ENCODE measurements around the gene EFNA5.

DNA sequence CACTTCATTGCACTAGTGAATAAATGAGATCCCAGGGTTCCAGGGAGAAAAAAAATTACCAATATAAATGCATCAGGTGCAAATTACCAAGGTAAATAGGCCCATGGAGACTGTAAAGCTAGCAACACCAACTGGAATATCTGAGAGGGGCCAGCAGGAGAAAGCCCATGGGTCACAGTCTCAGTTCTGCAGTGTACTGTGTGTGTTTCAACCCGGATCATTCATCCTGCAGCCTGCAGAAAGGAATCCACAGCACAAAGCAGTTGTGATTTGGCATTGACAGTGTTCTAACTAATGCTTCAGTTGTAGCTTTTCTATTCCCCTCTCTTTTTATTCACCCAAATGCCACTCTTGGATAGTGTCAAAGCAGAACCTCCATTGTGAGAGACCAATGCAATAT is 171.0 kb downstream of the EFNA5 start:
- TF ChIP-seq, protein P1, sequence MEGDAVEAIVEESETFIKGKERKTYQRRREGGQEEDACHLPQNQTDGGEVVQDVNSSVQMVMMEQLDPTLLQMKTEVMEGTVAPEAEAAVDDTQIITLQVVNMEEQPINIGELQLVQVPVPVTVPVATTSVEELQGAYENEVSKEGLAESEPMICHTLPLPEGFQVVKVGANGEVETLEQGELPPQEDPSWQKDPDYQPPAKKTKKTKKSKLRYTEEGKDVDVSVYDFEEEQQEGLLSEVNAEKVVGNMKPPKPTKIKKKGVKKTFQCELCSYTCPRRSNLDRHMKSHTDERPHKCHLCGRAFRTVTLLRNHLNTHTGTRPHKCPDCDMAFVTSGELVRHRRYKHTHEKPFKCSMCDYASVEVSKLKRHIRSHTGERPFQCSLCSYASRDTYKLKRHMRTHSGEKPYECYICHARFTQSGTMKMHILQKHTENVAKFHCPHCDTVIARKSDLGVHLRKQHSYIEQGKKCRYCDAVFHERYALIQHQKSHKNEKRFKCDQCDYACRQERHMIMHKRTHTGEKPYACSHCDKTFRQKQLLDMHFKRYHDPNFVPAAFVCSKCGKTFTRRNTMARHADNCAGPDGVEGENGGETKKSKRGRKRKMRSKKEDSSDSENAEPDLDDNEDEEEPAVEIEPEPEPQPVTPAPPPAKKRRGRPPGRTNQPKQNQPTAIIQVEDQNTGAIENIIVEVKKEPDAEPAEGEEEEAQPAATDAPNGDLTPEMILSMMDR (IDR thresholded peaks at IDR 0.05) = no peak
- TF ChIP-seq POLR2A (IDR thresholded peaks at IDR 0.05) = no peak

Measured in uterus (tissue), 2 donors.